Caco-2 (cell line): Measurements from ENCODE around the gene GKN1. TPM values are rescaled to one million over a fixed set of nuclear protein-coding genes. Genes with fewer than 3 reads are reported as not detected.

ENCODE experiments used
- BruUV-seq: library from RNA; stranded (reverse); fragments of 400-500 nt; replicated peaks from 2 replicates; lab custom pipeline; 2021; lab: Mats Ljungman, UMichigan
- CTCF ChIA-PET: fragments of 300-600 bp; sonication (Branson Sonifier 250); formaldehyde crosslinking; loops from one replicate; lab custom pipeline; 2022; ENCODE audit warnings: antibody characterized with exemption; lab: Charles Lee
- POLR2A ChIA-PET: fragments of 300-600 bp; sonication (Branson Sonifier 250); formaldehyde crosslinking; loops from one replicate; lab custom pipeline; 2022; ENCODE audit warnings: antibody characterized with exemption; lab: Charles Lee
- DNase-seq, 2 experiments: peaks; one replicate each; pipeline versions ENCODE4 v3.0.0 to v3.0.0-alpha.2; 2020 to 2022
- H3K27me3 ChIP-seq: replicated peaks from 2 replicates; pipeline ENCODE4 v1.6.0; 2011; ENCODE audit warnings: low read length; ENCODE audit not compliant: control insufficient read depth, insufficient read depth
- H3K36me3 ChIP-seq: 2 replicates; pipeline ENCODE4 v1.5.1; 2011; ENCODE audit warnings: low read length; ENCODE audit not compliant: control insufficient read depth, insufficient read depth
- H3K4me1 ChIP-seq: fragments of 250-450 bp; sonication (Bioruptor Pico); 2 replicates; pipeline ENCODE4 v1.5.1; 2020; ENCODE audit warnings: mild to moderate bottlenecking
- H3K4me3 ChIP-seq: 2 replicates; pipeline ENCODE4 v1.5.1; 2011; ENCODE audit warnings: low read depth, mild to moderate bottlenecking, control low read depth, low read length
- H3K9me3 ChIP-seq: fragments of 250-450 bp; sonication (Bioruptor Pico); 2 replicates; pipeline ENCODE4 v1.5.1; 2020; ENCODE audit warnings: mild to moderate bottlenecking, moderate library complexity
- H3K27ac Mint-ChIP-seq: one replicate; pipeline ENCODE4 v1.8.0; 2022; ENCODE audit warnings: mixed read lengths; ENCODE audit not compliant: unreplicated experiment
- H3K27me3 Mint-ChIP-seq: one replicate; pipeline ENCODE4 v1.8.0; 2022; ENCODE audit warnings: mixed read lengths; ENCODE audit not compliant: insufficient read depth, unreplicated experiment
- H3K36me3 Mint-ChIP-seq: one replicate; pipeline ENCODE4 v1.8.0; 2022; ENCODE audit warnings: mild to moderate bottlenecking, mixed read lengths; ENCODE audit not compliant: insufficient read depth, unreplicated experiment
- H3K4me1 Mint-ChIP-seq: one replicate; pipeline ENCODE4 v1.8.0; 2022; ENCODE audit warnings: low read depth, mixed read lengths; ENCODE audit not compliant: unreplicated experiment
- H3K4me3 Mint-ChIP-seq: one replicate; pipeline ENCODE4 v1.8.0; 2022; ENCODE audit warnings: mild to moderate bottlenecking, moderate library complexity, mixed read lengths; ENCODE audit not compliant: unreplicated experiment
- H3K9me3 Mint-ChIP-seq: one replicate; pipeline ENCODE4 v1.8.0; 2022; ENCODE audit warnings: mixed read lengths; ENCODE audit not compliant: unreplicated experiment
- CTCF ChIP-seq, 2 experiments: fragments of 200-600 bp in 1 of 2; IDR thresholded peaks; 1 replicate in 1 of 2; 2 replicates in 1 of 2; pipeline versions ENCODE4 v1.5.1 to v1.8.0; 2011 to 2022; ENCODE audit warnings: antibody characterized with exemption in 1 of 2, control low read depth in 1 of 2, inconsistent platforms in 1 of 2, low read depth in 1 of 2, low read length in 1 of 2, mild to moderate bottlenecking in 1 of 2, moderate library complexity in 1 of 2; ENCODE audit not compliant: insufficient read depth in 1 of 2, severe bottlenecking in 1 of 2, unreplicated experiment in 1 of 2
- intact Hi-C: fragments of 100-400 bp; cut with micrococcal nuclease; formaldehyde crosslinking; loops from one replicate; pipeline ENCODE4 v1.10.0; 2022; ENCODE audit not compliant: unreplicated experiment
- total RNA-seq: library from RNA; stranded (reverse); gene quantifications from 2 replicates; pipeline ENCODE4 v1.2.3, GENCODE V29; 2022

Gene GKN1
- total RNA-seq, 1 experiment from 2014 or later, result not detected

- H3K9me3 ChIP-seq, result no peaks in the 10 kb centered on the region
- intact Hi-C loops, result no loop called here
- no TSS peak for BruUV-seq
- Mint-ChIP-seq H3K9me3 (no peaks in the 10 kb centered on the region), H3K27me3 (peaks cover 33% of the 10 kb centered on the region), H3K36me3 (no peaks in the 10 kb centered on the region), H3K27ac (no peak within 1 kb of the TSS), H3K4me3 (peak within 1 kb of the TSS; percentile 71), H3K4me1 (peaks cover 7% of the 10 kb centered on the region)
- H3K27me3 ChIP-seq, result peaks cover 3% of the 10 kb centered on the region
- ChIA-PET POLR2A (no interaction called here), CTCF (interaction anchor here (0.6 kb wide), 1 partner anchor 78 kb away, joined by 7 read pairs; no protein-coding TSS in a partner anchor)
- H3K36me3 ChIP-seq, result no peaks in the 10 kb centered on the region
- H3K4me1 ChIP-seq, result 0 out of 2 replicates have a peak, but pooled peaks cover 3% of the 10 kb centered on the region
- DNase-seq, result peak in 1 of 2 experiments; percentile 18
- H3K4me3 ChIP-seq, result peak within 1 kb of the TSS; percentile 19; the same call in 1 of the 2 replicates
- TF ChIP-seq CTCF (IDR thresholded peaks at IDR 0.05; ENCODE audit: insufficient read depth in 1 of 2, low read depth in 1 of 2, low read length in 1 of 2, severe bottlenecking in 1 of 2, unreplicated experiment in 1 of 2), result no peak
These were observed 38.9 kb downstream of the GKN1 start, which contains the start of gene ANTXR1 for GRCh38 chr2:69013142-69013839. TSS of gene ANTXR1 (plus strand) at chr2:69013179. CDS start at chr2:69013500, 321 bp downstream.

- no TSS peak for BruUV-seq
- Mint-ChIP-seq H3K27ac (no peak overlapping the region), H3K4me1 (peaks cover 7% of the 10 kb centered on the region), H3K27me3 (peaks cover 33% of the 10 kb centered on the region), H3K4me3 (peak overlapping the region; percentile 71), H3K9me3 (no peaks in the 10 kb centered on the region), H3K36me3 (no peaks in the 10 kb centered on the region)
- peaks cover 3% of the 10 kb centered on the region for H3K27me3 ChIP-seq
- intact Hi-C loops, result no loop called here
- 0 out of 2 replicates have a peak, but pooled peaks cover 3% of the 10 kb centered on the region for H3K4me1 ChIP-seq
- DNase-seq, result no peak
- TF ChIP-seq CTCF (IDR thresholded peaks at IDR 0.05; ENCODE audit: insufficient read depth in 1 of 2, low read depth in 1 of 2, low read length in 1 of 2, severe bottlenecking in 1 of 2, unreplicated experiment in 1 of 2), result no peak
- ChIA-PET CTCF (interaction anchor here (0.7 kb wide), 2 partner anchors 70 to 73 kb away, joined by 3 to 5 read pairs; no protein-coding TSS in a partner anchor), POLR2A (no interaction called here)
- no peaks in the 10 kb centered on the region for H3K36me3 ChIP-seq
- no peak overlapping the region for H3K4me3 ChIP-seq
- H3K9me3 ChIP-seq, result no peaks in the 10 kb centered on the region
These were observed 39.7 kb downstream of the GKN1 start for GRCh38 chr2:69013840-69014821.

- H3K27ac Mint-ChIP-seq, result no peak overlapping the region
- Histone ChIP-seq H3K36me3 (no peaks in the 10 kb centered on the region), H3K4me1 (0 out of 2 replicates have a peak, but pooled peaks cover 3% of the 10 kb centered on the region), H3K27me3 (peaks cover 1% of the 10 kb centered on the region), H3K9me3 (no peaks in the 10 kb centered on the region), H3K4me3 (no peak overlapping the region)
- intact Hi-C loops, result no loop called here
- H3K36me3 Mint-ChIP-seq, result no peaks in the 10 kb centered on the region
- H3K4me3 Mint-ChIP-seq, result no peak overlapping the region
- ChIA-PET CTCF (no interaction called here), POLR2A (interaction anchor here (0.7 kb wide), 1 partner anchor 588 kb away, joined by 3 read pairs; no protein-coding TSS in a partner anchor)
- no TSS peak for BruUV-seq
- peaks cover 21% of the 10 kb centered on the region for H3K27me3 Mint-ChIP-seq
- H3K4me1 Mint-ChIP-seq, result peaks cover 7% of the 10 kb centered on the region
- no peaks in the 10 kb centered on the region for H3K9me3 Mint-ChIP-seq
- DNase-seq, result no peak
- no peak for TF ChIP-seq CTCF (IDR thresholded peaks at IDR 0.05; ENCODE audit: insufficient read depth in 1 of 2, low read depth in 1 of 2, low read length in 1 of 2, severe bottlenecking in 1 of 2, unreplicated experiment in 1 of 2)
These were observed 42.6 kb downstream of the GKN1 start for GRCh38 chr2:69017080-69017479.
